GM08714 (cell line): ENCODE measurements around the gene CIITA.
"Not testable (repeated sequence)": the region's sequence is repeated elsewhere in the genome, so short reads cannot be mapped to it uniquely, and the experiment has no call there.

ENCODE experiments used
- H3K4me3 ChIP-seq: fragments of 200-500 bp; sonication (Bioruptor generic); 2 replicates; pipeline ENCODE4 v1.5.1; 2014; ENCODE audit warnings: mild to moderate bottlenecking, low read length, inconsistent platforms
- ZNF274 ChIP-seq: IDR thresholded peaks from 2 replicates; pipeline ENCODE4 v1.6.1; 2012; ENCODE audit warnings: mild to moderate bottlenecking, low read depth, low read length

CIITA gene

DNA sequence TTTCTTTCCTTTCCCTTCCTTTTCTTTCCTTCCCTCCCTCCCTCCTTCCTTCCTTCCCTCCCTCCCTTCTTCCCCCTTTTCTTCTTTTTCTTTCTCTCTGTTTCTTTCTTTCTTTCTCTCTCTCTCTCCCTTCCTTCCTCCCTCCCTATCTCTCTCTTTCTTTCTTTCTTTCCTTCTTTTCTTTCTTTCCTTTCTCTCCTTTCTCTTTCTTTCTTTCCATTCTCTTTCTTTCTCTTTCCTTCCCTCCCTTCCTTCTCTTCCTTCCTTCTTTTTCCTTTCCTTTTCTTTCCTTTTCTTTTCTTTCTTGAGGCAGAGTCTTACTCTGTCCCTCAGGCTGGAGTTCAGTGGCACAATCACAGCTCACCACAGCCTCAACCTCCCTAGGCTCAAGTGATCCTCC lies 34.3 kb downstream of the CIITA start:
- H3K4me3 ChIP-seq, result no peak overlapping the region
- no peak for TF ChIP-seq ZNF274

DNA sequence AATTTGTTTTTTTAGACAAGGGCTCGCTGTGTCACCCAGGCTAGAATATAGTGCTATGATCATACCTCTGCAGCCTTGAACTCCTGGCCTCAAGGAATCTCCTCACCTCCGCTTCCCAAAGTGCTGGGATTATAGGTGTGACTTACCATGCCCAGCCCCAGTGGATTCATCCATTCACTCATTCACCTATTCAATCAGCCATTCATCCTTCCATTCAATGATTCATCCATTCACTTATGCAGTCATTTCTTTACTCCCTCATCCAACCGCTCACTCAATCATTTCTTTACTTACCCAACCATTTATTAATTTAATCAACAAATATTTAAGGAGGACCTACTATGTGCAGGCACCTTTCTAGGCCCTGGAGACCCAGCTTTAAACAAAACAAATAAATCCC lies 39.5 kb downstream of the CIITA start:
- no peak for TF ChIP-seq ZNF274
- H3K4me3 ChIP-seq, result no peak overlapping the region

- no peak overlapping the region for H3K4me3 ChIP-seq
- TF ChIP-seq ZNF274, result no peak
Measured at GRCh38 chr16:10918294-10919002, 41.4 kb downstream of the CIITA start.

- no peak for TF ChIP-seq ZNF274
- no peak overlapping the region for H3K4me3 ChIP-seq
Measured at GRCh38 chr16:10919003-10919351, 42.0 kb downstream of the CIITA start.

- no peak overlapping the region for H3K4me3 ChIP-seq
- no peak for TF ChIP-seq ZNF274
Measured at GRCh38 chr16:10920726-10921427, 43.9 kb downstream of the CIITA start.

- TF ChIP-seq ZNF274, result no peak
- H3K4me3 ChIP-seq, result no peak overlapping the region
Measured at GRCh38 chr16:10921536-10922327, 44.7 kb downstream of the CIITA start.

- no peak overlapping the region for H3K4me3 ChIP-seq
- no peak for TF ChIP-seq ZNF274
Measured at GRCh38 chr16:10922328-10923145, 45.5 kb downstream of the CIITA start.

- H3K4me3 ChIP-seq, result no peak overlapping the region
- TF ChIP-seq ZNF274, result no peak
Measured at GRCh38 chr16:10923146-10923649, 46.2 kb downstream of the CIITA start.

DNA sequence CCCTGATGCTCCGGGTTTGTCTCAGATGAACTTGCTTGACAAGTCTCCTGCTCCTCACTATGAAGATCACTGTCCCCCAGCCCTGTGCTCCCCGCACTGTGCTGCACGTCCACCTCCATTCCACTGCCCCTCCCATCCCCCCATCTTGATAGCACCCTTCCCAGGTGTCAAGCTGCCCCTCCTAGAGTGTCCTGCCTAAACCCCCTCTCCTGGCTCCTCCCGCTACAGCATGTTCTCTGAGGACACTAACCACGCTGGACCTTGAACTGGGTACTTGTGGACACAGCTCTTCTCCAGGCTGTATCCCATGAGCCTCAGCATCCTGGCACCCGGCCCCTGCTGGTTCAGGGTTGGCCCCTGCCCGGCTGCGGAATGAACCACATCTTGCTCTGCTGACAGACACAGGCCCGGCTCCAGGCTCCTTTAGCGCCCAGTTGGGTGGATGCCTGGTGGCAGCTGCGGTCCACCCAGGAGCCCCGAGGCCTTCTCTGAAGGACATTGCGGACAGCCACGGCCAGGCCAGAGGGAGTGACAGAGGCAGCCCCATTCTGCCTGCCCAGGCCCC lies 46.7 kb downstream of the CIITA start:
- no peak for TF ChIP-seq ZNF274
- no peak overlapping the region for H3K4me3 ChIP-seq

DNA sequence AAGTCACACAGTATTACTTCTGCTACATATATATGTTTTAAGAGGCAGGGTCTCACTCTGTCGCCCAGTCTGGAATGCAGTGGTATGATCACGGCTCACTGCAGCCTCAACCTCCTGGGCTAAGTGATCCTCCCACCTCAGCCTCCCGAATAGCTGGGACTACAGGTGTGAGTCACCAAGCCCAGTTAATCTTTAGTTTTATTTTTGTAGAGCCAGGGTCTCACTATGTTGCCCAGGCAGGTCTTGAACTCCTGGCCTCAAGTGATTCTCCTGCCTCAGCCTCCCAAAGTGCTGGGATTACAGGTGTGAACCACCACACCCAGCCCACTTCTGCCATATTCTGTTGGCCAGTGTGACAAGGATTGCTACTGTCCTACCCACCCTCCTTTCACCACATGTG lies 48.3 kb downstream of the CIITA start:
- H3K4me3 ChIP-seq, result not testable (repeated sequence)

DNA sequence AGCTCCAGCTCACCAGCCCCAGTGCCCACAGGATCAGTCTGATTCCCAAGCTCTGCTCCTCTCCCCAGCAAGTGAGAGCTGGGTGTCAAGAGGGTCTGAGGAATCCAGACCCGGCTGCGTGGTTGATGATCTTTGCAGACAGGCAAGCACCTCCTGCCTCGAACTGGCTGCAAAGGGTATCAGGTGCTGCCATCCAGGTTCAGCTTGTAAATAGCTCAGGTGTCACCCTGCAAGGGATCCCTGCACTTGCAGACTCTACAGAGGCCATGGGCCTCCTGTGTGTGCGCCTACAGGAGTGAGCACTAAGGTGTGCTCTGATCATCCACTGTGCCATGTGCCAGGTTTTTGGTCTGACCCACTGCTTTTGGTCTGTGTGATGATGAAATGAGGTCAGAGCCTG lies 49.1 kb downstream of the CIITA start:
- no peak overlapping the region for H3K4me3 ChIP-seq
- no peak for TF ChIP-seq ZNF274

DNA sequence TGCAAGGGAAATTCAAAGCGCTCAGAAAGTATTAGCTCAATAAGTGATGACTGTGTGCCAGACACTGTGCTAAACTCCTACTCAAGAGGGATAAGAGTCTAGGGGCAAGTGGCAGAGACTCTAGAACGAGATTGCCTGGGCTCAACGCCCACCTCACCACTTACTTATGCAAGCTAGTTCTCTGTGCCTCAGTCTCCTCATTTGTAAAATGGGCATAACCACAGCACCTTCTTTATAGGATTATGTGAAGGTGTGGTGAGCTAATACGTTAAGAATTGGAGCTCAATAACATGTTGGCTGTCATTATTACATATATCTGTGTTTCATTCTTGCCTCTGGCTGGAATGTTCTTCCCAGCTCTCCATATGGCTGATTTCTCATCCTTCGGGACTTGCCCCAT lies 49.9 kb downstream of the CIITA start:
- H3K4me3 ChIP-seq, result no peak overlapping the region
- TF ChIP-seq ZNF274, result no peak

GRCh38 chr16:10927497-10928112 lies 50.6 kb downstream of the CIITA start:
- no peak for TF ChIP-seq ZNF274
- H3K4me3 ChIP-seq, result no peak overlapping the region

DNA sequence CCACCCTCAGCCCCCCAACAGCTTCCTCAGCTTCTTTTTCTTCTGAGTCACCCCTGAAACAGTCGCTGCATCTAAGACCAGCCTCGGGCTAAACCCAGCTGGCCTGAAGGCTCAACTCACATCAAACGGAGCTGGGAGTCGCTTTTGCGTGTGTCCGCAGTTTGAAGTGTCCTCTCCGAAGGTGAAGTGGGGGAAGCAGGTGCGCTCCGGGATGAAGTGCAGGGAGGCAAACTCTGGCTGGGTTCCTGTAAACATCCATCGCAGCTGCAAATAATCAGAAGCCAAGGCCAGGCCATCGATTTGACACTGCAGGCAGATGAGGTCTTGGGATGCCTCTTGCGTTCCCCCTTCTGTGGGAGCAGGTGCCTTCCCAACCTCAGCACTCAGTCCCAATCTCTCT lies 52.1 kb downstream of the CIITA start:
- not testable (repeated sequence) for H3K4me3 ChIP-seq
